ENCODE measurements around the gene SPAG9.
"Not testable (repeated sequence)": the region's sequence is repeated elsewhere in the genome, so short reads cannot be mapped to it uniquely, and the experiment has no call there.

SPAG9 gene

GRCh38 chr17:51097708-51098446 is 22.8 kb downstream of the SPAG9 start:
- in situ Hi-C loops (cut with MboI; ENCODE audit: low sequenced_read_pairs), result no loop called here

GRCh38 chr17:51091635-51092034 is 29.0 kb downstream of the SPAG9 start:
- in situ Hi-C loops (cut with MboI; ENCODE audit: low sequenced_read_pairs), result no loop called here

GRCh38 chr17:51088868-51089267 is 31.8 kb downstream of the SPAG9 start:
- in situ Hi-C loops (cut with MboI; ENCODE audit: low sequenced_read_pairs), result not testable (repeated sequence)

GRCh38 chr17:51088287-51088686 is 32.4 kb downstream of the SPAG9 start:
- in situ Hi-C loops (cut with MboI; ENCODE audit: low sequenced_read_pairs), result no loop called here

GRCh38 chr17:51087072-51087757 is 33.5 kb downstream of the SPAG9 start:
- in situ Hi-C loops (cut with MboI; ENCODE audit: low sequenced_read_pairs), result no loop called here

GRCh38 chr17:51085150-51085805 is 35.4 kb downstream of the SPAG9 start:
- in situ Hi-C loops (cut with MboI; ENCODE audit: low sequenced_read_pairs), result no loop called here

- in situ Hi-C loops (cut with MboI; ENCODE audit: low sequenced_read_pairs), result no loop called here
Measured at GRCh38 chr17:51083981-51084380, 36.7 kb downstream of the SPAG9 start.

- in situ Hi-C loops (cut with MboI; ENCODE audit: low sequenced_read_pairs), result not testable (repeated sequence)
Measured at GRCh38 chr17:51083364-51083763, 37.3 kb downstream of the SPAG9 start.

- in situ Hi-C loops (cut with MboI; ENCODE audit: low sequenced_read_pairs), result no loop called here
Measured at GRCh38 chr17:51079049-51079448, 41.6 kb downstream of the SPAG9 start.

- in situ Hi-C loops (cut with MboI; ENCODE audit: low sequenced_read_pairs), result no loop called here
Measured at GRCh38 chr17:51078009-51078592, 42.6 kb downstream of the SPAG9 start.

GRCh38 chr17:51076821-51077220 is 43.8 kb downstream of the SPAG9 start:
- in situ Hi-C loops (cut with MboI; ENCODE audit: low sequenced_read_pairs), result no loop called here

- in situ Hi-C loops (cut with MboI; ENCODE audit: low sequenced_read_pairs), result no loop called here
Measured at GRCh38 chr17:51071556-51071955, 49.1 kb downstream of the SPAG9 start.

GRCh38 chr17:51065466-51065865 is 55.2 kb downstream of the SPAG9 start:
- in situ Hi-C loops (cut with MboI; ENCODE audit: low sequenced_read_pairs), result no loop called here

- in situ Hi-C loops (cut with MboI; ENCODE audit: low sequenced_read_pairs), result no loop called here
Measured at GRCh38 chr17:51064061-51064735, 56.5 kb downstream of the SPAG9 start.

GRCh38 chr17:51060396-51060795 is 60.3 kb downstream of the SPAG9 start:
- in situ Hi-C loops (cut with MboI; ENCODE audit: low sequenced_read_pairs), result no loop called here

GRCh38 chr17:51059781-51060180 is 60.9 kb downstream of the SPAG9 start:
- in situ Hi-C loops (cut with MboI; ENCODE audit: low sequenced_read_pairs), result no loop called here

- in situ Hi-C loops (cut with MboI; ENCODE audit: low sequenced_read_pairs), result no loop called here
Measured at GRCh38 chr17:51057534-51057933, 63.1 kb downstream of the SPAG9 start.

- in situ Hi-C loops (cut with MboI; ENCODE audit: low sequenced_read_pairs), result no loop called here
Measured at GRCh38 chr17:51056813-51057510, 63.7 kb downstream of the SPAG9 start.

- in situ Hi-C loops (cut with MboI; ENCODE audit: low sequenced_read_pairs), result no loop called here
Measured at GRCh38 chr17:51054748-51055147, 65.9 kb downstream of the SPAG9 start.

GRCh38 chr17:51052235-51052634 is 68.4 kb downstream of the SPAG9 start:
- in situ Hi-C loops (cut with MboI; ENCODE audit: low sequenced_read_pairs), result no loop called here
